Activated CD4-positive, alpha-beta memory T cell treated with anti-CD3 and anti-CD28 coated beads for 36 hours (primary cell): ENCODE data around the gene BPHL. TPM values are rescaled to one million over a fixed set of nuclear protein-coding genes. Genes with fewer than 3 reads are reported as not detected.
"Not testable (repeated sequence)": the region's sequence is repeated elsewhere in the genome, so short reads cannot be mapped to it uniquely, and the experiment has no call there.

ENCODE experiments used
- CTCF ChIA-PET: fragments of 350-600 bp; sonication (Branson Sonifier 250); formaldehyde crosslinking; loops from one replicate; lab custom pipeline; 2021; ENCODE audit warnings: antibody characterized with exemption, inconsistent platforms; lab: Charles Lee
- POLR2A ChIA-PET: fragments of 350-600 bp; sonication (Branson Sonifier 250); formaldehyde crosslinking; loops from one replicate; lab custom pipeline; 2021; ENCODE audit warnings: antibody characterized with exemption; lab: Charles Lee
- DNase-seq: peaks from one replicate; pipeline ENCODE4 v3.0.0-alpha.2; 2020
- H3K27ac Mint-ChIP-seq: one replicate; pipeline ENCODE4 v1.8.0; 2021; ENCODE audit warnings: mixed read lengths
- H3K27me3 Mint-ChIP-seq: one replicate; pipeline ENCODE4 v1.8.0; 2021; ENCODE audit warnings: mixed read lengths
- H3K36me3 Mint-ChIP-seq: one replicate; pipeline ENCODE4 v1.8.0; 2021; ENCODE audit warnings: mixed read lengths
- H3K4me1 Mint-ChIP-seq: one replicate; pipeline ENCODE4 v1.8.0; 2021; ENCODE audit warnings: low read depth, mixed read lengths
- H3K4me3 Mint-ChIP-seq: one replicate; pipeline ENCODE4 v1.8.0; 2021; ENCODE audit warnings: mild to moderate bottlenecking, mixed read lengths
- H3K9me3 Mint-ChIP-seq: one replicate; pipeline ENCODE4 v1.8.0; 2021; ENCODE audit warnings: mixed read lengths
- intact Hi-C: fragments of 100-400 bp; cut with micrococcal nuclease; formaldehyde crosslinking; loops from one replicate; pipeline ENCODE4 v1.15.1; 2023
- total RNA-seq, 2 experiments: library from RNA; stranded (reverse); gene quantifications; one replicate each; pipeline ENCODE4 v1.2.3, GENCODE V29; 2021

BPHL gene
- total RNA-seq, 2 experiments from 2014 or later = 10.1 to 11.4 TPM

DNA sequence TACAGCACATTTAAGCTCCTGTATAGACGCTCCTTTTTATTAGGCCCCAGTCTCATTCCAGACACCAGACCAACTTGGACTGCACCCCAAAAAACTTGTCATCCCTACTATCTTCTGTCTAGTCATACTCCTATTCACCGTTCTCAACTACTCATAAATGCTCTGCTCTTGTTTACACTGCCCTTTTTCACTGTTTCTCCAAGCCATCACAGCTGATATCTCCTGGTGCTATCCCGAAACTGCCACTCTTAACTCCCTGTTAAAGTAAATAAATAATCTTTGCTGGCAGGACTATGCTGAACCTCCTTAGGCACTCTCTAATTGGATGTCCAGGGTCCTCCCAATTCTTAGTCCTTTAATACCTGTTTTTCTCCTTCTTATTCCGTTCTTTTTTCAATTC is 54.3 kb downstream of the BPHL start:
- H3K4me1 Mint-ChIP-seq, intact Hi-C loops, POLR2A ChIA-PET, H3K27me3 Mint-ChIP-seq, H3K9me3 Mint-ChIP-seq, H3K4me3 Mint-ChIP-seq, DNase-seq, CTCF ChIA-PET, H3K36me3 Mint-ChIP-seq, H3K27ac Mint-ChIP-seq: not testable (repeated sequence)

DNA sequence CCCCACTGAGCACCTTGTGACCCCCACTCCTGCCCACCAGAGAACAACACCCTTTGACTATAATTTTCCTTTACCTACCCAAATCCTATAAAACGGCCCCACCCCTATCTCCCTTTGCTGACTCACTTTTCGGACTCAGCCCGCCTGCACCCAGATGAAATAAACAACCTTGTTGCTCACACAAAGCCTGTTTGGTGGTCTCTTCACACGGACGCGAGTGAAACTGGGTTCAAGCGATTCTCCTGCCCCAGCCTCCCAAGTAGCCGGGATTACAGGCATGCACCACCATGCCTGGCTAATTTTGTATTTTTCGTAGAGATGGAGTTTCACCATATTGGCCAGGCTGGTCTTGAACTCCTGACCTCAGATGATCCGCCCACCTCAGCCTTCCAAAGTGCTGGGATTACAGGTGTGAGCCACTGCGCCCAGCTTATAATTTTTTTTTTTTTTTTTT is 55.2 kb downstream of the BPHL start:
- not testable (repeated sequence) for H3K4me3 Mint-ChIP-seq

DNA sequence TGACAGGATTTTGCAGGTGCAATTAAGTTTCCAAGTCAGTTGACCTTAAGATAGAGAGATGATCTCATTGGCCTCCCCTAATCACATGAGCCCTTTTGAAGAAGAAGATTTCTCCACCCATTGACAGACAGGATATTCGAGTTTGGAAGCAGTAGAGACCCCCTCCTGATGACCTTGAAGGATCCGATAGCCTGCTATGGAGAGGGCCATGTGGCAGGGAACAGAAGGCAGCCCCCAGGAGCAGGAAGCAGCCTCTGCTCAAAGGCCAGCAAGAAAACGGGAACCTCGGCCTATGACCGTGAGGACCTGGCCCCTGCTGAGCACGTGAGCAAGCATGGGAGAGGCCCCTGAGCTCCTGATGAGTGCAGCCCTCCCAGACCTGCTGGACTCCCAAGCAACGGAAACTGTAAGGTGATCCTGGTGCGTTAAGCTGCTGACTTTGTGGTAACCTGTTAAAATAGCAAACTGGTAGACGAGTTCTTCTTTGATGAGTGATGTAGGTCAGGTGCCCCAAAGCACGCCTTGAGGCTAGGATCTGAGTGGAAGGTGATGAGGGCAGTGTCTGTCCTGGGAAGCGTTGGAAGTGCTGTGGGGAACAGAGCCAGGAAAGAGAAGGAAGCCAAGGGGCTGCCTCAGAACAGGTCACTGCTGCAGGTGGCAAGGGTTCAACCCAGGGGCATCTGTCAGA is 57.3 kb downstream of the BPHL start:
- ChIA-PET CTCF (interaction anchor here (1.7 kb wide), 1 partner anchor 51 kb away, joined by 4 read pairs; no protein-coding TSS in a partner anchor), POLR2A (no interaction called here)
- DNase-seq = no peak
- Mint-ChIP-seq H3K27ac (no peak overlapping the region), H3K4me1 (peaks cover 2% of the 10 kb centered on the region), H3K9me3 (no peaks in the 10 kb centered on the region), H3K27me3 (no peaks in the 10 kb centered on the region), H3K36me3 (no peaks in the 10 kb centered on the region), H3K4me3 (no peak overlapping the region)
- intact Hi-C loops = loop anchor here (2.0 kb wide), 1 partner anchor 13 kb away; no protein-coding TSS in a partner anchor

More for the DNA sequence above, 55.2 kb downstream of the BPHL start:
- DNase-seq, intact Hi-C loops, H3K27me3 Mint-ChIP-seq, H3K27ac Mint-ChIP-seq, POLR2A ChIA-PET, H3K36me3 Mint-ChIP-seq, H3K9me3 Mint-ChIP-seq, CTCF ChIA-PET, H3K4me1 Mint-ChIP-seq: not testable (repeated sequence)

DNA sequence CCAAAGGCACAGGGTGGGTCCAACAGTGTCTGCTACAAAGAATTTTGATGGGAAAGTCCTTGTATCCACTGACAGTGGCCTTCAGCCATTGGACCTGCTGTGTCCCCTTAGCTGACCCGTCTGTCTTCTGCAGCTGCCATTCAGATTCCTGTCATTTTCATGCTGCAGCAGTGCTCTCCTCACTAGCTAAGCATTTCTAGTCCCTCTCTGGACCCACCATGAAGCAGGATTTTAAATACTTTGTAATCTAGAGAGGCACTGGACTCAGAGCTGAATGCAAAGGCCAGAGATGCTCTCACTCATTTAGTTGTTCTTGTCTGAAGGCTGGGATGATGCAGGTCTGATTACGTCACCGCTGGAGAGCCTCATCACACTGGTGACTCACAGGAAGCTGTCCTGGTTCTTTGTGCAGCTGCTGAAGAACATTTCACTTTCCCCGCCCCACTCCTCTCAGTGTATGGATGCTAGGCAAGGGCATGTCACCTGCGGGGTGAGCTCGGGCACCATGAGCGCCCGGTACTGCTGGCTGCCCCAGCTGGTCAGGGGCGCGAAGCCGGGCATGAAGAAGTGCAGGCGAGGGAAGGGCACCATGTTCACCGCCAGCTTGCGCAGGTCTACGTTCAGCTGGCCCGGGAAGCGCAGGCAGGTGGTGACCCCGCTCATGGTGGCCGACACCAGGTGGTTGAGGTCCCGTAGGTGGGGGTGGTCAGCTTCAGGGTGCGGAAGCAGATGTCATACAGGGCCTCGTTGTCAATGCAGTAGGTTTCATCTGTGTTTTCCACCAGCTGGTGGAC is 58.2 kb downstream of the BPHL start:
- CTCF ChIA-PET = interaction anchor here (1.7 kb wide), 1 partner anchor 52 kb away, joined by 4 read pairs; no protein-coding TSS in a partner anchor
- H3K9me3 Mint-ChIP-seq = no peaks in the 10 kb centered on the region

DNA sequence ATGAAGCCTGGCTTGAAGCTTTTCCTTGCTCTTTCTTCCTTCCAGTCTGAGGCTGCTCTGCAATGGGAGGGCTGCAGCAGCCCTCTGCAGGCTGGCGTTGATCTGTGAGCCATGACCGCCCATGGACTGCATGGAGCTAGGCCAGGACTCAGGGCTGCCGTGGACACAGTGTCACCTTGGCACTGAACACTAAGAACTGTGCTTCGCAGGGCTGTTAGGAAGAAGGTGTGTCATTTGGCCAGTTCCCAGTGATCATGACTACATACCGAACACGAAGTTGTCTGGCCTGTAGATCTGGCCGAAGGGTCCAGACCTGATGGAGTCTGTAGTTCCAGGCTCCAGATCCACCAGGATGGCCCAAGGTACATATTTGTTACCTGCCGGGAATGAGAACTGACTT is 60.2 kb downstream of the BPHL start:
- CTCF ChIA-PET, intact Hi-C loops: not testable (repeated sequence)

More for the DNA sequence above, 58.2 kb downstream of the BPHL start:
- no peak overlapping the region for H3K27ac Mint-ChIP-seq
- H3K27me3 Mint-ChIP-seq = no peaks in the 10 kb centered on the region
- intact Hi-C loops = loop anchor here (2.0 kb wide), 1 partner anchor 14 kb away; no protein-coding TSS in a partner anchor
- H3K4me1 Mint-ChIP-seq = peaks cover 2% of the 10 kb centered on the region
- POLR2A ChIA-PET = no interaction called here
- H3K4me3 Mint-ChIP-seq = no peak overlapping the region
- H3K36me3 Mint-ChIP-seq = no peaks in the 10 kb centered on the region
- DNase-seq = peak; percentile 76

DNA sequence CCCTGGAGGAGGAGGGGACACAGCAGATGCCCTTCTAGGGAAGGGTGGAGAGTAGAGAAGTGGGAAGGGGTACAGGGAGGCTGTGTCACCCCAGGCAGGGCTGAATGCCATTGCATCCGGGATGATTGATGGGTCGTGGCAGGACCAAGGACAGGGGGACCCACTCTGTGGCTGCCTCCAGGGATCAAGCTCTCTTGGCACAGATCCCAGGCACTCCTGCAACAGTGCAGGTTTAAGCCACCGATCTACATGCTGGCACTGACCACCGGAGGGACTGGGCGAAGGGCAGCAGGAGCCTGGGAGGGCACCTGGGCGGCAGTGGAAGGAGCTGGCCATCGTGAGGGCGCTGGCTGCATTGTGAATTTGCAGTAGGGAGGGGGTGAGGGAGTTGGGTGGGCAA is 61.4 kb downstream of the BPHL start:
- H3K36me3 Mint-ChIP-seq, H3K27ac Mint-ChIP-seq, H3K4me3 Mint-ChIP-seq, H3K4me1 Mint-ChIP-seq, POLR2A ChIA-PET, H3K9me3 Mint-ChIP-seq, H3K27me3 Mint-ChIP-seq, CTCF ChIA-PET, DNase-seq: not testable (repeated sequence)
- intact Hi-C loops = loop anchor here (1.0 kb wide), 1 partner anchor 24 kb away; no protein-coding TSS in a partner anchor

More for the DNA sequence above, 60.2 kb downstream of the BPHL start:
- POLR2A ChIA-PET, H3K36me3 Mint-ChIP-seq, H3K27me3 Mint-ChIP-seq, H3K4me3 Mint-ChIP-seq, H3K4me1 Mint-ChIP-seq, DNase-seq, H3K9me3 Mint-ChIP-seq, H3K27ac Mint-ChIP-seq: not testable (repeated sequence)

DNA sequence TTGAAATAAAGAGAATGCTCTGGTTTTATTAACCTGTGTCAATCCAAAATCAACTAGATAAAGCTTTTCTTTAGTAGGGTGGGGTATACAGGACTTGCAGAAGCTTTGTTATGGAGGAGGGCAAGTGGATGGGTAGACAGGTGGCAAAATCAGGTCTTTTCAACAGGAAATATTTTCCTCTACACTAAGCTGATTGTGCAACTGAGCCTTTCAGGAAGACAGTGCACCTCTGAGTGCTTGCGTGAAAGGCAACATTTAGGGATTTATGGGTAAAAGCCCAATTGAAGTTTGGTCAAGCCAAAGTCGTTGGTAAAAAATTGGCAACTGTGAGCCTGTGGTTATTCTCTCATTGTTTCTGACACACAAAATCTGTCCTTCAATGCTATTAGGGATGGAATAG is 62.6 kb downstream of the BPHL start:
- H3K27ac Mint-ChIP-seq = no peak overlapping the region
- CTCF ChIA-PET = no interaction called here
- peaks cover 2% of the 10 kb centered on the region for H3K4me1 Mint-ChIP-seq
- POLR2A ChIA-PET = no interaction called here
- H3K9me3 Mint-ChIP-seq = no peaks in the 10 kb centered on the region
- DNase-seq = no peak
- H3K36me3 Mint-ChIP-seq = no peaks in the 10 kb centered on the region
- intact Hi-C loops = no loop called here
- H3K4me3 Mint-ChIP-seq = no peak overlapping the region
- peaks cover 5% of the 10 kb centered on the region for H3K27me3 Mint-ChIP-seq

DNA sequence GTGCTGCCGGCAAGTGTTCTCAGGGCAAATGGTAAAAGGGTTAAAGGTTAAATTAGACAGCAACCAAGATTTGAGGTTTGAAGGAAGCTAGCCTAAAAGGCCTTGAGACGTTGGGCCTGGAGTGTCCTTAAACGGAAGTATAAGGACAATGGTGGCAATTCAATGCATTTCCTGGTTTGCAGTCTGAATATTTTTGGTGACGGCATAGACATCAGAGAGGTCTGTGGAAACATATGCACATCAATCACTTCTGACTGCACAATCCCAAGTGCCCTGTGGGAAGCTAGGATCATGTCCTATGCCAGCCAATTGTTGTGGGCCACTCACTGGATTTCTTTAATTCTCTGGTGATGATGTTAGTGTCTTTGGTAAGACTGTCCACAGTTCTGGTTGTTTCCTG is 64.6 kb downstream of the BPHL start:
- H3K4me1 Mint-ChIP-seq = no peaks in the 10 kb centered on the region
- POLR2A ChIA-PET = no interaction called here
- H3K9me3 Mint-ChIP-seq = no peaks in the 10 kb centered on the region
- CTCF ChIA-PET = interaction anchor here (0.6 kb wide), 1 partner anchor 679 kb away, joined by 3 read pairs; no protein-coding TSS in a partner anchor
- no peaks in the 10 kb centered on the region for H3K36me3 Mint-ChIP-seq
- no peak overlapping the region for H3K27ac Mint-ChIP-seq
- DNase-seq = no peak
- intact Hi-C loops = no loop called here
- peaks cover 8% of the 10 kb centered on the region for H3K27me3 Mint-ChIP-seq
- no peak overlapping the region for H3K4me3 Mint-ChIP-seq

DNA sequence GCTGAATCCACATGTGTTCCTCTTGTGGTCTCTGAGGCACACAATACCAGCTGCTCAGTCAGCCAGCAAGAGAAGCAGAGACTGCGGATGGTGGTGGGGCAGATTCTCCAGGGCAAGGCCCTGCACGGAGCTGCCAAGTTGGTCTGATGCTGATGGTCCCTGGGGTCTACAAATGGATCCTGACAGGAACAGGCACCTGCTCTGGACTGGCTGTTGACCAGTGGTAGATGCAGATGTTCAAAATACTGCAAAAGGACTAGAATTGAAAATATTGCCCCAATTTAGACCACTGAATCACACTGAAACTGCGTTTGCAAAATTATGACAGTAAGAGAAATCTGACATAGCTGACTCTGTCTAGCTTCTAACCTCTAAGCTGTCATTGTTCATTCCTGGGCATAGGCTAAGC is 68.5 kb downstream of the BPHL start:
- Mint-ChIP-seq H3K27ac (no peak overlapping the region), H3K4me3 (no peak overlapping the region), H3K27me3 (peaks cover 10% of the 10 kb centered on the region), H3K36me3 (no peaks in the 10 kb centered on the region), H3K9me3 (no peaks in the 10 kb centered on the region), H3K4me1 (no peaks in the 10 kb centered on the region)
- CTCF ChIA-PET = no interaction called here
- POLR2A ChIA-PET = no interaction called here
- intact Hi-C loops = no loop called here
- DNase-seq = no peak

DNA sequence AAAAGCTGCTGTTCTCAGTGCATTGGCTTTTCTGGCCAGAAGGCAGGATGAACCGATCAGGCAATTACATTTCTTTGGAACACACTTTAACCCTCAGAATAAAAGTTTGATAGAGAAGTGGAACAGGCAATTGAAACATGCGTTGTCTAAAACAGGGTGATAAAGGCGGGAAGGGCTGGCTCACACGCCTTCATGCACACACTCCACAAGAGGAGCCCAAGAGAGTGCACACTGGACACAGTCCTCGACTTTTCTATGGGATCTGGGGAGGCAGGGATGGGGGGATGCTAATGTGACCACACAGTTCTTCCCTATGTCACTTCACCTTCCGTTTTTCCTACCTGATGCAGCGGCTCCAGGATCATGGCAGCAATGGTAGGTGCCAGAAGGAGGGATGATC is 69.8 kb downstream of the BPHL start:
- intact Hi-C loops = no loop called here
- H3K9me3 Mint-ChIP-seq = no peaks in the 10 kb centered on the region
- H3K27me3 Mint-ChIP-seq = peaks cover 10% of the 10 kb centered on the region
- H3K4me1 Mint-ChIP-seq = no peaks in the 10 kb centered on the region
- POLR2A ChIA-PET = no interaction called here
- CTCF ChIA-PET = interaction anchor here (0.7 to 2.3 kb wide), 2 partner anchors 63 to 749 kb away, joined by 4 to 6 read pairs; no protein-coding TSS in a partner anchor
- no peaks in the 10 kb centered on the region for H3K36me3 Mint-ChIP-seq
- DNase-seq = no peak
- H3K4me3 Mint-ChIP-seq = no peak overlapping the region
- no peak overlapping the region for H3K27ac Mint-ChIP-seq

DNA sequence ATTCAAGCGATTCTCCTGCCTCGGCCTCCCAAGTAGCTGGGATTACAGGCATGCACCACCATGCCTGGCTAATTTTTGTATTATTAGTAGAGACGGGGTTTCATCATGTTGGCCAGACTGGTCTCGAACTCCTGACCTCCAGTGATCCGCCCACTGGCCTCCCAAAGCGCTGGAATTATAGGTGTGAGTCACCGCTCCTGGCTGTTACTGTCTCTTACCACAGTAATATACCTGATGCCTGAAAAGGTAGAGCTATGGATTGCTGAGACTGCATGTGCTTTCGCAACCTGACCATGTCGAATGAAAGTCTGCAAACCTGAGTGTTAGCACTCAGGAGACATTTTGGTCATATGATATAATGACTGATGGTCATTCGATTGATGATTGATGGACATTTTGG is 70.7 kb downstream of the BPHL start:
- H3K9me3 Mint-ChIP-seq, H3K27me3 Mint-ChIP-seq, H3K4me1 Mint-ChIP-seq, H3K4me3 Mint-ChIP-seq, POLR2A ChIA-PET, intact Hi-C loops, DNase-seq, H3K36me3 Mint-ChIP-seq, H3K27ac Mint-ChIP-seq: not testable (repeated sequence)
- CTCF ChIA-PET = interaction anchor here (2.3 kb wide), 1 partner anchor 62 kb away, joined by 6 read pairs; no protein-coding TSS in a partner anchor

DNA sequence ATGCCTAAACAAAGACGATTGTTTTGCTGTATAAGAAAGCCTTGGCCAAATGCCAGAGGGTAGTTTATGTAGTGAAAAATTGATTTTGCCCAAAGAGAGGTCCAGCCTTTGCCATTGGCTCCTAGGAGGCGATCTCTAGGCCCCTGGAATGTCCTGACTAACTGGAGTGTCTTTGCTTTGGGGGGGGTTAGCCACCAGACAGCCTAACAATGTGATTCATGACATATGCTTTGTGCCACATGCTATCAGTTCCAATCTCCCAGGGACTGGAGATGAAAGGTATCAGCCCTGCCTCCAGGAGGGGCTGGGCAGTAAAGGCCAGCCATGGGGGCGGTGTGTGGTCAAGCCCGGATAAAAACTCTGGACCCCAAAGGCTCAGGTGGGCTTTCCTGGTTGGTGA is 71.5 kb downstream of the BPHL start:
- H3K4me3 Mint-ChIP-seq = no peak overlapping the region
- H3K27me3 Mint-ChIP-seq = peaks cover 5% of the 10 kb centered on the region
- H3K9me3 Mint-ChIP-seq = no peaks in the 10 kb centered on the region
- no peaks in the 10 kb centered on the region for H3K4me1 Mint-ChIP-seq
- H3K36me3 Mint-ChIP-seq = no peaks in the 10 kb centered on the region
- no peak for DNase-seq
- POLR2A ChIA-PET = no interaction called here
- H3K27ac Mint-ChIP-seq = no peak overlapping the region
- CTCF ChIA-PET = interaction anchor here (1.4 kb wide), 1 partner anchor 62 kb away, joined by 3 read pairs; no protein-coding TSS in a partner anchor
- intact Hi-C loops = no loop called here
